WTC11 (cell line): ENCODE results near the gene NADK2. TPM values are rescaled to one million over a fixed set of nuclear protein-coding genes. Genes with fewer than 3 reads are reported as not detected.

Source experiments
- ATAC-seq: fragments of 200-7000 bp; cut with Tn5 transposase; 2 replicates; pipeline ENCODE4 v1.10.0; 2021; ENCODE audit warnings: mild to moderate bottlenecking, moderate library complexity
- CTCF ChIA-PET: fragments of 300-600 bp; sonication (Branson Sonifier 250); formaldehyde crosslinking; loops from one replicate; lab custom pipeline; 2021; ENCODE audit warnings: antibody characterized with exemption; lab: Charles Lee
- POLR2A ChIA-PET: fragments of 350-600 bp; sonication (Branson Sonifier 250); formaldehyde crosslinking; loops from one replicate; lab custom pipeline; 2021; ENCODE audit warnings: antibody characterized with exemption; lab: Charles Lee
- DNase-seq: peaks from one replicate; pipeline ENCODE4 v3.0.0; 2021; ENCODE audit warnings: low spot score
- H3K27ac Mint-ChIP-seq: 2 replicates; pipeline ENCODE4 v1.8.0; 2021; ENCODE audit warnings: mixed read lengths
- H3K27me3 Mint-ChIP-seq: 2 replicates; pipeline ENCODE4 v1.8.0; 2021; ENCODE audit warnings: low read depth, mild to moderate bottlenecking, moderate library complexity, mixed read lengths
- H3K36me3 Mint-ChIP-seq: 2 replicates; pipeline ENCODE4 v1.8.0; 2021; ENCODE audit warnings: mixed read lengths
- H3K4me1 Mint-ChIP-seq: 2 replicates; pipeline ENCODE4 v1.8.0; 2022; ENCODE audit warnings: mixed read lengths
- H3K4me3 Mint-ChIP-seq: 2 replicates; pipeline ENCODE4 v1.8.0; 2021; ENCODE audit warnings: mild to moderate bottlenecking, moderate library complexity, mixed read lengths
- H3K9me3 Mint-ChIP-seq: 2 replicates; pipeline ENCODE4 v1.8.0; 2021; ENCODE audit warnings: mixed read lengths
- CBFB ChIP-seq: sonication (generic); formaldehyde crosslinking; IDR thresholded peaks from 2 replicates; pipeline ENCODE4 v1.8.1; 2022; ENCODE audit warnings: mild to moderate bottlenecking, low read depth, missing genetic modification reagents
- CREB1 ChIP-seq: sonication (generic); formaldehyde crosslinking; IDR thresholded peaks from 2 replicates; pipeline ENCODE4 v1.8.0; 2023; ENCODE audit warnings: mild to moderate bottlenecking, missing genetic modification reagents
- ESRRA ChIP-seq: sonication (generic); formaldehyde crosslinking; IDR thresholded peaks from 2 replicates; pipeline ENCODE4 v1.8.1; 2022; ENCODE audit warnings: mild to moderate bottlenecking, missing genetic modification reagents, borderline replicate concordance
- NFE2L1 ChIP-seq: sonication (generic); formaldehyde crosslinking; IDR thresholded peaks from 2 replicates; pipeline ENCODE4 v1.8.1; 2023; ENCODE audit warnings: missing genetic modification reagents
- OVOL2 ChIP-seq: fragments of 250-450 bp; sonication (Bioruptor Pico); IDR thresholded peaks from 2 replicates; pipeline ENCODE4 v1.9.0; 2021; ENCODE audit warnings: mild to moderate bottlenecking, borderline replicate concordance
- PRRX2 ChIP-seq: fragments of 250-450 bp; sonication (Bioruptor Pico); IDR thresholded peaks from 2 replicates; pipeline ENCODE4 v1.8.0; 2021; ENCODE audit warnings: mild to moderate bottlenecking
- RELA ChIP-seq: sonication (generic); formaldehyde crosslinking; IDR thresholded peaks from 2 replicates; pipeline ENCODE4 v1.8.1; 2022; ENCODE audit warnings: missing genetic modification reagents, mild to moderate bottlenecking, borderline replicate concordance
- SMAD4 ChIP-seq: sonication (generic); formaldehyde crosslinking; IDR thresholded peaks from 2 replicates; pipeline ENCODE4 v1.8.0; 2022; ENCODE audit warnings: mild to moderate bottlenecking, missing genetic modification reagents
- ZNF121 ChIP-seq: sonication (generic); formaldehyde crosslinking; IDR thresholded peaks from 2 replicates; pipeline ENCODE4 v1.8.0; 2023; ENCODE audit warnings: missing genetic modification reagents
- ZNF671 ChIP-seq: fragments of 250-450 bp; sonication (Bioruptor Pico); IDR thresholded peaks from 2 replicates; pipeline ENCODE4 v1.8.0; 2021; ENCODE audit warnings: mild to moderate bottlenecking
- total RNA-seq: library from RNA; stranded (reverse); gene quantifications from 3 replicates; pipeline ENCODE4 v1.2.3, GENCODE V29; 2021
- TF ChIP-seq, protein P1 (sequence below): sonication (generic); formaldehyde crosslinking; IDR thresholded peaks from 2 replicates; pipeline ENCODE4 v1.8.1; 2023; ENCODE audit warnings: mild to moderate bottlenecking, missing genetic modification reagents, moderate library complexity
- TF ChIP-seq, protein P2 (sequence below): sonication (generic); formaldehyde crosslinking; IDR thresholded peaks from 2 replicates; pipeline ENCODE4 v1.8.0; 2023; ENCODE audit warnings: missing genetic modification reagents
- TF ChIP-seq, protein P3 (sequence below): sonication (generic); formaldehyde crosslinking; IDR thresholded peaks from 2 replicates; pipeline ENCODE4 v1.8.1; 2022; ENCODE audit warnings: missing genetic modification reagents, borderline replicate concordance
- TF ChIP-seq, protein P4 (sequence below): fragments of 250-450 bp; sonication (Bioruptor Pico); IDR thresholded peaks from 2 replicates; pipeline ENCODE4 v1.9.0; 2021; ENCODE audit warnings: moderate library complexity, mild to moderate bottlenecking, inconsistent platforms, borderline replicate concordance
- TF ChIP-seq, protein P5 (sequence below): sonication (generic); formaldehyde crosslinking; IDR thresholded peaks from 2 replicates; pipeline ENCODE4 v1.8.1; 2022; ENCODE audit warnings: low read depth, mild to moderate bottlenecking, moderate library complexity, missing genetic modification reagents, borderline replicate concordance
- TF ChIP-seq, protein P6 (sequence below): fragments of 250-450 bp; sonication (Bioruptor Pico); IDR thresholded peaks from 2 replicates; pipeline ENCODE4 v1.9.0; 2021; ENCODE audit warnings: mild to moderate bottlenecking
- TF ChIP-seq, protein P7 (sequence below): fragments of 250-450 bp; sonication (Bioruptor Pico); IDR thresholded peaks from 2 replicates; pipeline ENCODE4 v2.1.2; 2022; ENCODE audit warnings: mild to moderate bottlenecking, moderate library complexity

NADK2 gene
- total RNA-seq, 1 experiment from 2014 or later = 11.7 TPM

DNA sequence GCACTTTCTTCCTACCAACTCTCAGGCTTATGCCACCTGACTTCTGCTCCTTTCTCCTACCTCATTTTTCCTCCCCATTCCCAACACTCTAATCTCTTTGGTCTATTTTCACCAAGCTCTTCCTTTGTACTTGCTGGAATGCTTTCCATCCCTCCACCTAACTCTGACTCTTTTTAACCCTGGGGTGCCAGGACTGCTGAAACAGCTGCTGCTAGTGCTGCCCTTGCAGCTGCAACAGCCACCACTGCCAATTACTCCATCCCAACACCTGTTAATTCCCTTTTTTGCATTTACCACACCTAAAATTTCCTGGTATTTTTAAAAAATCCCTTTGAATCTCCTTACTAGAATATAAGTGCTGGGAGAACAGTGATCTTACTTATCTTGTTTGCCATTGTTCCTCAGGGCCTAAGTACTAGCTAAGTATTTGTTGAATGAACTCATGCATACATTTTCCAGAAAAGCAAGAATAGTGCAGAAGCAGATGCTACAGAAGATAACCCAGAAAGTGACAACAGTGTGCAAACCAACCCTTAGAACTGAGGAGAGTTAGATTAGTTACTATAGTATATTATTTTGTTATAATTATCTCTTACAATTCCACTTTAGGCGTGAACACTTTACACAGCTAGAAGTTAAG, 11.5 kb downstream of the NADK2 start:
- H3K27ac Mint-ChIP-seq = peak overlapping the region; percentile 1; the same call in 1 of the 2 replicates
- no peaks in the 10 kb centered on the region for H3K27me3 Mint-ChIP-seq
- TF ChIP-seq PRRX2 (CRISPR knock-in tag) (no peak), ESRRA (CRISPR knock-in tag) (no peak), ZNF671 (CRISPR knock-in tag) (no peak), CREB1 (CRISPR knock-in tag) (no peak), CBFB (CRISPR knock-in tag) (no peak), ZNF121 (CRISPR knock-in tag) (no peak), SMAD4 (no peak), RELA (CRISPR knock-in tag) (no peak), OVOL2 (no peak), NFE2L1 (CRISPR knock-in tag) (no peak)
- TF ChIP-seq, protein P1, sequence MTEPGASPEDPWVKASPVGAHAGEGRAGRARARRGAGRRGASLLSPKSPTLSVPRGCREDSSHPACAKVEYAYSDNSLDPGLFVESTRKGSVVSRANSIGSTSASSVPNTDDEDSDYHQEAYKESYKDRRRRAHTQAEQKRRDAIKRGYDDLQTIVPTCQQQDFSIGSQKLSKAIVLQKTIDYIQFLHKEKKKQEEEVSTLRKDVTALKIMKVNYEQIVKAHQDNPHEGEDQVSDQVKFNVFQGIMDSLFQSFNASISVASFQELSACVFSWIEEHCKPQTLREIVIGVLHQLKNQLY (CRISPR knock-in tag) = no peak
- TF ChIP-seq, protein P2, sequence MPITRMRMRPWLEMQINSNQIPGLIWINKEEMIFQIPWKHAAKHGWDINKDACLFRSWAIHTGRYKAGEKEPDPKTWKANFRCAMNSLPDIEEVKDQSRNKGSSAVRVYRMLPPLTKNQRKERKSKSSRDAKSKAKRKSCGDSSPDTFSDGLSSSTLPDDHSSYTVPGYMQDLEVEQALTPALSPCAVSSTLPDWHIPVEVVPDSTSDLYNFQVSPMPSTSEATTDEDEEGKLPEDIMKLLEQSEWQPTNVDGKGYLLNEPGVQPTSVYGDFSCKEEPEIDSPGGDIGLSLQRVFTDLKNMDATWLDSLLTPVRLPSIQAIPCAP (CRISPR knock-in tag) = no peak
- TF ChIP-seq, protein P3, sequence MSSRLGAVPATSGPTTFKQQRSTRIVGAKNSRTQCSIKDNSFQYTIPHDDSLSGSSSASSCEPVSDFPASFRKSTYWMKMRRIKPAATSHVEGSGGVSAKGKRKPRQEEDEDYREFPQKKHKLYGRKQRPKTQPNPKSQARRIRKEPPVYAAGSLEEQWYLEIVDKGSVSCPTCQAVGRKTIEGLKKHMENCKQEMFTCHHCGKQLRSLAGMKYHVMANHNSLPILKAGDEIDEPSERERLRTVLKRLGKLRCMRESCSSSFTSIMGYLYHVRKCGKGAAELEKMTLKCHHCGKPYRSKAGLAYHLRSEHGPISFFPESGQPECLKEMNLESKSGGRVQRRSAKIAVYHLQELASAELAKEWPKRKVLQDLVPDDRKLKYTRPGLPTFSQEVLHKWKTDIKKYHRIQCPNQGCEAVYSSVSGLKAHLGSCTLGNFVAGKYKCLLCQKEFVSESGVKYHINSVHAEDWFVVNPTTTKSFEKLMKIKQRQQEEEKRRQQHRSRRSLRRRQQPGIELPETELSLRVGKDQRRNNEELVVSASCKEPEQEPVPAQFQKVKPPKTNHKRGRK (CRISPR knock-in tag) = no peak
- TF ChIP-seq, protein P4, sequence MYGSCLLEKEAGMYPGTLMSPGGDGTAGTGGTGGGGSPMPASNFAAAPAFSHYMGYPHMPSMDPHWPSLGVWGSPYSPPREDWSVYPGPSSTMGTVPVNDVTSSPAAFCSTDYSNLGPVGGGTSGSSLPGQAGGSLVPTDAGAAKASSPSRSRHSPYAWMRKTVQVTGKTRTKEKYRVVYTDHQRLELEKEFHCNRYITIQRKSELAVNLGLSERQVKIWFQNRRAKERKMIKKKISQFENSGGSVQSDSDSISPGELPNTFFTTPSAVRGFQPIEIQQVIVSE (CRISPR knock-in tag) = no peak
- TF ChIP-seq, protein P5, sequence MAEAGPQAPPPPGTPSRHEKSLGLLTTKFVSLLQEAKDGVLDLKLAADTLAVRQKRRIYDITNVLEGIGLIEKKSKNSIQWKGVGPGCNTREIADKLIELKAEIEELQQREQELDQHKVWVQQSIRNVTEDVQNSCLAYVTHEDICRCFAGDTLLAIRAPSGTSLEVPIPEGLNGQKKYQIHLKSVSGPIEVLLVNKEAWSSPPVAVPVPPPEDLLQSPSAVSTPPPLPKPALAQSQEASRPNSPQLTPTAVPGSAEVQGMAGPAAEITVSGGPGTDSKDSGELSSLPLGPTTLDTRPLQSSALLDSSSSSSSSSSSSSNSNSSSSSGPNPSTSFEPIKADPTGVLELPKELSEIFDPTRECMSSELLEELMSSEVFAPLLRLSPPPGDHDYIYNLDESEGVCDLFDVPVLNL = no peak
- TF ChIP-seq, protein P6, sequence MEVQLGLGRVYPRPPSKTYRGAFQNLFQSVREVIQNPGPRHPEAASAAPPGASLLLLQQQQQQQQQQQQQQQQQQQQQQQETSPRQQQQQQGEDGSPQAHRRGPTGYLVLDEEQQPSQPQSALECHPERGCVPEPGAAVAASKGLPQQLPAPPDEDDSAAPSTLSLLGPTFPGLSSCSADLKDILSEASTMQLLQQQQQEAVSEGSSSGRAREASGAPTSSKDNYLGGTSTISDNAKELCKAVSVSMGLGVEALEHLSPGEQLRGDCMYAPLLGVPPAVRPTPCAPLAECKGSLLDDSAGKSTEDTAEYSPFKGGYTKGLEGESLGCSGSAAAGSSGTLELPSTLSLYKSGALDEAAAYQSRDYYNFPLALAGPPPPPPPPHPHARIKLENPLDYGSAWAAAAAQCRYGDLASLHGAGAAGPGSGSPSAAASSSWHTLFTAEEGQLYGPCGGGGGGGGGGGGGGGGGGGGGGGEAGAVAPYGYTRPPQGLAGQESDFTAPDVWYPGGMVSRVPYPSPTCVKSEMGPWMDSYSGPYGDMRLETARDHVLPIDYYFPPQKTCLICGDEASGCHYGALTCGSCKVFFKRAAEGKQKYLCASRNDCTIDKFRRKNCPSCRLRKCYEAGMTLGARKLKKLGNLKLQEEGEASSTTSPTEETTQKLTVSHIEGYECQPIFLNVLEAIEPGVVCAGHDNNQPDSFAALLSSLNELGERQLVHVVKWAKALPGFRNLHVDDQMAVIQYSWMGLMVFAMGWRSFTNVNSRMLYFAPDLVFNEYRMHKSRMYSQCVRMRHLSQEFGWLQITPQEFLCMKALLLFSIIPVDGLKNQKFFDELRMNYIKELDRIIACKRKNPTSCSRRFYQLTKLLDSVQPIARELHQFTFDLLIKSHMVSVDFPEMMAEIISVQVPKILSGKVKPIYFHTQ (CRISPR knock-in tag) = no peak
- TF ChIP-seq, protein P7, sequence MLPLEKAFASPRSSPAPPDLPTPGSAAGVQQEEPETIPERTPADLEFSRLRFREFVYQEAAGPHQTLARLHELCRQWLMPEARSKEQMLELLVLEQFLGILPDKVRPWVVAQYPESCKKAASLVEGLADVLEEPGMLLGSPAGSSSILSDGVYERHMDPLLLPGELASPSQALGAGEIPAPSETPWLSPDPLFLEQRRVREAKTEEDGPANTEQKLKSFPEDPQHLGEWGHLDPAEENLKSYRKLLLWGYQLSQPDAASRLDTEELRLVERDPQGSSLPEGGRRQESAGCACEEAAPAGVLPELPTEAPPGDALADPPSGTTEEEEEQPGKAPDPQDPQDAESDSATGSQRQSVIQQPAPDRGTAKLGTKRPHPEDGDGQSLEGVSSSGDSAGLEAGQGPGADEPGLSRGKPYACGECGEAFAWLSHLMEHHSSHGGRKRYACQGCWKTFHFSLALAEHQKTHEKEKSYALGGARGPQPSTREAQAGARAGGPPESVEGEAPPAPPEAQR (CRISPR knock-in tag) = no peak
- TF ChIP-seq, all 79 proteins: peak for 0
- H3K4me1 Mint-ChIP-seq = peaks cover 5% of the 10 kb centered on the region
- no peaks in the 10 kb centered on the region for H3K36me3 Mint-ChIP-seq
- no peak overlapping the region for H3K4me3 Mint-ChIP-seq
- CTCF ChIA-PET = interaction anchor here (1.9 kb wide), 1 partner anchor 11 kb away, joined by 16 read pairs; the partner anchor contains the start of gene NADK2
- ATAC-seq = no peak
- POLR2A ChIA-PET = interaction anchor here (1.1 kb wide), 1 partner anchor 12 kb away, joined by 3 read pairs; the partner anchor contains the start of gene NADK2
- no peak for DNase-seq
- H3K9me3 Mint-ChIP-seq = no peaks in the 10 kb centered on the region
